Adrenal gland (tissue), 5 donors: ENCODE results near the gene KLHL29.

Experiments used
- CTCF ChIP-seq, 6 experiments: fragments of 450-650 bp in 4 of 6; fragments of 200-600 bp in 2 of 6; sonication (generic) in 1 of 6; IDR thresholded peaks; 1 replicate in 5 of 6; 2 replicates in 1 of 6; pipeline versions ENCODE4 v1.5.1 to v1.8.0; 2016 to 2021; ENCODE audit warnings: antibody characterized with exemption in 6 of 6, mild to moderate bottlenecking in 2 of 6, moderate library complexity in 1 of 6
- POLR2A ChIP-seq, 2 donors: fragments of 450-650 bp; IDR thresholded peaks; one replicate each; pipeline ENCODE4 v1.6.1; 2017; ENCODE audit warnings: antibody characterized with exemption in 2 of 2, mild to moderate bottlenecking in 2 of 2, moderate library complexity in 1 of 2
- donor health status: DM: no; HTN: no; CAD: no.

DNA sequence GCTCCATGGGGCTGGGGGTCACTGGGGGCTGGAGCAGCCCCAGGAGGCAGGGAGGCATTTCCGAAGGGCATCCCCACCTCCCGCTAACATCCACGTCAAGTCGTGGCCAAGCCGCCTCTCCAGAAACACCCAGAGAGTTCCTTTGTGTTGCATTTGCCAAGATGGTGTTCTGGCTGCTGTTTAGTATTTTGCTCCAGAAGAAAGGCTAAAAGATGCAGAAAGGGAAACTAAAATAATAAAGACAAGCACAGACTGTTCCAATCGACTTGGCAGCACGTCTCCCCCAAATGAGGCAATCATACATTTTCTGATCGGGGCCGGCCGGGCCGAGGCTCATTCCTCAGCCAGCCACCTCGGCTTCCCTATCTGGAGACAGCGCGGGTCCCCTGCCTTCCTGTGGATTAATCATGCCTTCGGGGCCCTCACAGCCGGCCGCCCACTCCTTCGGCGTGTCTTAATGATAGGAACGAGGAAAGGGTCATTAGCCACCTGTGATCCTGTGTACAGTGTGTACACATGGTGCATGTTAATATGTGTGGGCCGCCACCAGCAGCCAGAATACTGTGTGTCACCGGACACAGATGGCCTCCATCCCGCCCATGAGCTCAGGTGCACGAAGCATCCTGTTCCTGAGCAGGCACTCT is 169.2 kb downstream of the KLHL29 start:
- TF ChIP-seq CTCF (IDR thresholded peaks at IDR 0.05) (no peak), POLR2A (IDR thresholded peaks at IDR 0.05) (no peak)
